Epithelial cell of proximal tubule (primary cell): ENCODE measurements around the gene PDE4D. TPM values are rescaled to one million over a fixed set of nuclear protein-coding genes. Genes with fewer than 3 reads are reported as not detected.

ENCODE experiments used
- DNase-seq: peaks from one replicate; pipeline ENCODE4 v3.0.0-alpha.2; 2011; ENCODE audit warnings: low read depth
- H3K4me3 ChIP-seq: 2 replicates; pipeline ENCODE4 v1.5.1; 2011; ENCODE audit warnings: low read depth, mild to moderate bottlenecking, low read length
- total RNA-seq: library from RNA; depleted of rRNA; stranded (reverse); fragments of >200 nt; gene quantifications from 2 replicates; pipeline ENCODE4 v1.2.3, GENCODE V29; 2015
- TF ChIP-seq, protein P1 (sequence below): conservative IDR thresholded peaks from 2 replicates; pipeline ENCODE4 v1.5.1; 2012; ENCODE audit warnings: low read depth, mild to moderate bottlenecking, low read length

Gene PDE4D
- total RNA-seq, 1 donor from 2014 or later: 18.4 TPM

DNA sequence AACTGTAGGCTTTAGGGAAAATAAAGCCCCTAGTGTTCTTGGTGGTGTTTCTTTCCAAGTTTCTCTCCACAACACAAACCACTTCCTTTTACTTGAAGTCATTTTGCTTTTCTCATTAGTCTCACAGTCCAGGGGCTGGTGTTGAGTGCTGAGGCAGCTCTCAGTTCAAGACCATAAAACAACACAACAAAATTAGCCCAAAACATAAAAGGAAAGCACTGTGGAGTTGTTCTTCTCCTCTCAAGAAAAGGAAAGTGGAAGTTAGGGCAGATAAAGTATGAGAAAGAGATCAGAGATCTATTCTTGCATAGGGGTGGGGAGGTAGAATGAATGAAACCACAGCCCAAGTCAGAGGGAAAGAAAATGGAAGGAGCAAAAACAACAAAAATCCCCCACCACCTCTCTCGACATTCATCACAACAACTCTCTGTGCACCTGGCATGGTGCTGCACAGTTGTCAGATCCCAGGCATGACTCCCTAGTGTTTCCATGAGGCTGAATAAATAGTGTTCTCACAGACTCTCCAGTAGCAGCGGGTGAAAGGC lies 740.8 kb downstream of the PDE4D start:
- no peak overlapping the region for H3K4me3 ChIP-seq
- TF ChIP-seq, protein P1, sequence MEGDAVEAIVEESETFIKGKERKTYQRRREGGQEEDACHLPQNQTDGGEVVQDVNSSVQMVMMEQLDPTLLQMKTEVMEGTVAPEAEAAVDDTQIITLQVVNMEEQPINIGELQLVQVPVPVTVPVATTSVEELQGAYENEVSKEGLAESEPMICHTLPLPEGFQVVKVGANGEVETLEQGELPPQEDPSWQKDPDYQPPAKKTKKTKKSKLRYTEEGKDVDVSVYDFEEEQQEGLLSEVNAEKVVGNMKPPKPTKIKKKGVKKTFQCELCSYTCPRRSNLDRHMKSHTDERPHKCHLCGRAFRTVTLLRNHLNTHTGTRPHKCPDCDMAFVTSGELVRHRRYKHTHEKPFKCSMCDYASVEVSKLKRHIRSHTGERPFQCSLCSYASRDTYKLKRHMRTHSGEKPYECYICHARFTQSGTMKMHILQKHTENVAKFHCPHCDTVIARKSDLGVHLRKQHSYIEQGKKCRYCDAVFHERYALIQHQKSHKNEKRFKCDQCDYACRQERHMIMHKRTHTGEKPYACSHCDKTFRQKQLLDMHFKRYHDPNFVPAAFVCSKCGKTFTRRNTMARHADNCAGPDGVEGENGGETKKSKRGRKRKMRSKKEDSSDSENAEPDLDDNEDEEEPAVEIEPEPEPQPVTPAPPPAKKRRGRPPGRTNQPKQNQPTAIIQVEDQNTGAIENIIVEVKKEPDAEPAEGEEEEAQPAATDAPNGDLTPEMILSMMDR: no peak
- DNase-seq: no peak

DNA sequence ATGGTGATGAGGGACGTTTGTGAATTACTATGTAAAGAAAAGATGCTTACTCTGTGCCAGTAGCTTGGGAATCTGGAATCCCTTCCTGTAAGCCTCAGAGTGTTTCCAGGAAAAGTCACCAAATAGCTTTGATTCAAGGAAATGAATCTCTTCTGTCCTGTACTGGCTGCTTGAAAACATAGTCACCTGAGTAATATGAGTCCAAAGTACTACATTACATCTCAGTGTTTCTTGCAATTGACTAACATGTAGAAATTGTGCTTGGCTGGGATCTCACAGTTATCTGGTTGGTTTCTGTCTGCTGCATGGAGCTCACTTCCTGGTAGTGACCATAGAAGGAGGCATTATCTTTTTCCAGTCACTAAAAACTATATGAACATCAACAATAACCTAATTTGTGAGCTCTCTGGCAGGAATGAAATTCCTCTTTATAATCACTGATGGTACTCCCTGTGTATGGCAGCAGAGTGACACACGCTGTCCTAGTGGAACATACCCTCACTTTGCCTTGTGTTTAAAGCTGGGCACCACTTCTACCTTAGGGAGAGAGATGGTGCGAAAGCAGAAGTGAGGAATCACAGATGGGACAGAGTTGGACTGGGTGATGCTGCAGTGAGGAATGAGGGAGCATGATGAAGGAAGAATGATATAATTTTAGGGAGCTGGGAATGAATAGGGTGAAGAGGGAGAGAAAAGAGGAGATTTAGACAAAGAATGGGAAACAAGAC lies 742.2 kb downstream of the PDE4D start:
- TF ChIP-seq, protein P1: no peak
- H3K4me3 ChIP-seq: no peak overlapping the region
- DNase-seq: no peak

DNA sequence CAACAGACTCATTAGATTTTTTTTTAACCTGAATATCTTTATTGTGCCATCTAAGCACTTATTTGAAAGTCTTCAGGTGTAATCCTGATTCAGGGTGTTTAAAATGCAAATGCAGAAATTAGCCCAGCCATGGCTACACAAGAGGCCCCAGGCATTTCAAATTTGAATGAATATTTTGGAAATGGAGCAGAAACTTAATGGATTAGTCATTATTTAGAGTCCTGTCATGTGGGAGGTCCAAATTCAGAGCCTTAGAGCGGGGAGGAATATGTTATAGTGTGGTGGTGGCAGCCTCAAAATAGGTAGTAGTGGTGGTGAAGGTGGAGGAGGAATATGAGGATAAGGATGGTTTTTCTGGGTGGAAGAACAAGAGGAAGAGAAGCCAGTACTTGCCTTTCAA lies 743.7 kb downstream of the PDE4D start:
- DNase-seq: no peak
- TF ChIP-seq, protein P1: no peak
- H3K4me3 ChIP-seq: no peak overlapping the region

DNA sequence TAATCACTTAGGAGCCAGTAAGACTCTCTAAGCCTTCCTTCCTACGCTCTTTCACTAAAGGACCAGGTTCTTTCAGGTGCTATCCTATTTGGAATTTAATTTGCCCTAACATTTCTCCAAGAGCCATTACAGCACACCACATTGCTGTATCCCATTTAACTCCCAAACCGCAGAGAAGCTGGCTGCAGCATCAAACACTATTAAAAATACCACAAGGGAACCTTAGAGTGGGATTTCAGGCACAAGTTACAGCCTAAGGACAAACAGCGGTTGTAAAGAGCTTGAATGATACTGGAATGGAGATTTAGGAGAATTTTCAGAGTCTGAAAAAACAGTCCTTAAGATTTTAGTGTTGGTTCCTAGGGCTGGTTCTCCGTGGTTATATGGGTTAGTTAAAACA lies 744.3 kb downstream of the PDE4D start:
- DNase-seq: no peak
- H3K4me3 ChIP-seq: no peak overlapping the region
- TF ChIP-seq, protein P1: no peak

DNA sequence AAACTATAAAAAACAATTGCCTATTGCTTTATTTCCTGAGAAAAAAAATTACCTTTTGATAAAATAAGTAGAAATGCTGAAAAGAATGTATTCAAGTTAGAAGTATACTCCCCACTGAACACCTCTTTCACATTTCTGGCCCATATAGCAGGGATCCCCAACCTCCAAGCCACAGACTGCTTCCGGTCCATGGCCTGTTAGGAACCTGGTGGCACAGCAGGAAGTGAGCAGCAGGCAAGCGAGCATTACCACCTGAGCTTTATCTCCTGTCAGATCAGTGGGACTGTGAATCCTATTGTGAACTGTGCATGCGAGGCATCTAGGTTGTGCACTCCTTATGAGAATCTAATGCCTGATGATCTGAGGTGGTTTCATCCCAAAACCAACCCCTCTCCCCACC lies 746.8 kb downstream of the PDE4D start:
- DNase-seq: no peak
- TF ChIP-seq, protein P1: no peak
- no peak overlapping the region for H3K4me3 ChIP-seq

DNA sequence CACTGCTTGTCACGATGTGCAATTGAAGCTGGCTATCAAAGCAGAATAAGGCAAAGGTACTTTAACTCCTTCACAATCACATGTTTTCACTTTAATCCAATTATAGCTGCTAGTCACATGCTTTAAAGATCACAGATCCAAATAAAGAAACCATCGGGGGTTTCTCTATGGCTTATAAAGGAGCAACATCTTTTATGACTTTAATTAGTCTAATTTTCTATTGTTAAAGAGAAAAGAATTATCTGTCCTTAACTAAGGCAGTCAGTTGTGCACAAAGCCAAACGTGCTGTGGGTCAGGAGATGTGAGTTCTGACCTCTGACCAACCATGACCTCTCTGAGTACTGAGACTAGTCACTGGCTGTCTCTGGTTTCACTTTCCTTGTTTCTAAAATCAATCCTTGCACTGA lies 749.6 kb downstream of the PDE4D start:
- H3K4me3 ChIP-seq: no peak overlapping the region
- TF ChIP-seq, protein P1: no peak
- no peak for DNase-seq

DNA sequence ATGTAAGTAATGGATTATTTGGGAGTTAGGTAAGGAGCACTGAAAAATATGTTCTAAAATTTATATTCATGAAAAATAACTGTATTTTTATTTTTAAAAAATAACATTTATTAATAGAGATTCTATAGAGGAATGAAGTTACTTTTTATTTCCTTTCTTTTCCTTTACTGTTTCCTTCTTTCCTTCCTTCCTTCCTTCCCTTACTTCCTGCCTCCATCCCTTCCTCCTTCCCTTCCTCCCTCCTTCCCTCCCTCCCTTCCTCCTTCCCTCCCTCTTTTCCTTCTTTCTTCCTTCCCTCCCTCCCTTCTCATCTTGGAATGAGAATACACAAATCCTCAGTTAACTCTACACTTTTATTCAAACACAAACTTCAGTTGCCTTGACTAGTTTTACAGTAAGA lies 750.6 kb downstream of the PDE4D start:
- DNase-seq: no peak
- TF ChIP-seq, protein P1: no peak

More for the DNA sequence above, 750.6 kb downstream of the PDE4D start:
- no peak overlapping the region for H3K4me3 ChIP-seq
